ENCODE results near the gene CD101. TPM values are rescaled to one million over a fixed set of nuclear protein-coding genes. Genes with fewer than 3 reads are reported as not detected.

The CD101 gene
- total RNA-seq, 1 experiment from 2014 or later = 0.37 TPM

DNA sequence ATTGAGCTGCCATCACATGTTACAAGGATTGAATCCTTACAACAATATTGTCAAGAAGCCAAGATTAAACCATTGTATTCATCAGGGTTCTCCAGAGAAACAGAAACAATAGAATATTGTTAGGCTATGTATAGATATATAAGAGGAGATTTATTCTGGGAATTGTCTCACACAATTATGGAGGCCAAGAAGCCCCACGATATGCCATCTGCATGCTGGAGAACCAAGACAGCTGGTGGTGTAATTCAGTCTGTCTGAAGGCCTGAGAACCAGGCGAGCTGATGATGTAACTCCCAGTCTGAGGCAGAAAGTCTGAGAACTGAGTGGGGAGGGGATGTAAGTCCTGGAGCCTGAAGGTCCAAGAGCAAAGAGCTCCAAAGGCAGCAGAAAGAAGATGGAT, 44.1 kb downstream of the CD101 start:
- no peak for DNase-seq (ENCODE audit: unreplicated experiment)
- Mint-ChIP-seq H3K4me3 (ENCODE audit: unreplicated experiment) (no peak overlapping the region), H3K27me3 (ENCODE audit: insufficient read depth, unreplicated experiment) (no peaks in the 10 kb centered on the region), H3K36me3 (ENCODE audit: insufficient read depth, unreplicated experiment) (peaks cover 10% of the 10 kb centered on the region), H3K9me3 (ENCODE audit: unreplicated experiment) (peaks cover 2% of the 10 kb centered on the region), H3K27ac (ENCODE audit: low read depth, unreplicated experiment) (no peak overlapping the region), H3K4me1 (ENCODE audit: insufficient read depth, unreplicated experiment) (no peaks in the 10 kb centered on the region)
- CTCF ChIA-PET = interaction anchor here (0.6 to 1.2 kb wide), 5 partner anchors 10 to 167 kb away, joined by 3 to 13 read pairs (median 4); partner anchors contain the start of gene TTF2
- intact Hi-C loops (cut with micrococcal nuclease) = no loop called here
- TF ChIP-seq, protein P1, sequence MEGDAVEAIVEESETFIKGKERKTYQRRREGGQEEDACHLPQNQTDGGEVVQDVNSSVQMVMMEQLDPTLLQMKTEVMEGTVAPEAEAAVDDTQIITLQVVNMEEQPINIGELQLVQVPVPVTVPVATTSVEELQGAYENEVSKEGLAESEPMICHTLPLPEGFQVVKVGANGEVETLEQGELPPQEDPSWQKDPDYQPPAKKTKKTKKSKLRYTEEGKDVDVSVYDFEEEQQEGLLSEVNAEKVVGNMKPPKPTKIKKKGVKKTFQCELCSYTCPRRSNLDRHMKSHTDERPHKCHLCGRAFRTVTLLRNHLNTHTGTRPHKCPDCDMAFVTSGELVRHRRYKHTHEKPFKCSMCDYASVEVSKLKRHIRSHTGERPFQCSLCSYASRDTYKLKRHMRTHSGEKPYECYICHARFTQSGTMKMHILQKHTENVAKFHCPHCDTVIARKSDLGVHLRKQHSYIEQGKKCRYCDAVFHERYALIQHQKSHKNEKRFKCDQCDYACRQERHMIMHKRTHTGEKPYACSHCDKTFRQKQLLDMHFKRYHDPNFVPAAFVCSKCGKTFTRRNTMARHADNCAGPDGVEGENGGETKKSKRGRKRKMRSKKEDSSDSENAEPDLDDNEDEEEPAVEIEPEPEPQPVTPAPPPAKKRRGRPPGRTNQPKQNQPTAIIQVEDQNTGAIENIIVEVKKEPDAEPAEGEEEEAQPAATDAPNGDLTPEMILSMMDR (IDR thresholded peaks at IDR 0.05; ENCODE audit: unreplicated experiment) = no peak
- no TSS peak for BruUV-seq (replicated peaks)
- POLR2A ChIA-PET = no interaction called here

DNA sequence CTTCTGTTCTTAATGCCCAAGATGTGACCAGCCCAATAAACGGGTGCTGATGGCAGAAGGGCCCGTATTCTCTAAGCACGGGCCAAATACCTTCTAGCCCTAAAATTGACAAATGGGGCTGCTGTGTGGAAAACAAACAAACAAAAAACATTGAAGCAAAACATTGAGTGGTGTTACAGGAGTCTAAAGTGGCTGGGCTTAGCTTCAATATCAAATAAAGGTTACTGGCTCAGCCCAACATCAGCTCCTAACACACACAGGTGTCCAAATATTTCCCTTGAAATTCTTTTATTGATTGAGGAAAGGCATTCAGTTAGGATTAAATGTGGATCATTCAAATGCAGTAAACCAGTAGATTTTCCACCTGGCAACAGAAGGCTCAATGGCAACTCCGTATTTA, 45.2 kb downstream of the CD101 start:
- H3K4me1 Mint-ChIP-seq (ENCODE audit: insufficient read depth, unreplicated experiment) = peaks cover 7% of the 10 kb centered on the region
- TF ChIP-seq, protein P1 (IDR thresholded peaks at IDR 0.05; ENCODE audit: unreplicated experiment) = no peak
- no TSS peak for BruUV-seq (replicated peaks)

DNA sequence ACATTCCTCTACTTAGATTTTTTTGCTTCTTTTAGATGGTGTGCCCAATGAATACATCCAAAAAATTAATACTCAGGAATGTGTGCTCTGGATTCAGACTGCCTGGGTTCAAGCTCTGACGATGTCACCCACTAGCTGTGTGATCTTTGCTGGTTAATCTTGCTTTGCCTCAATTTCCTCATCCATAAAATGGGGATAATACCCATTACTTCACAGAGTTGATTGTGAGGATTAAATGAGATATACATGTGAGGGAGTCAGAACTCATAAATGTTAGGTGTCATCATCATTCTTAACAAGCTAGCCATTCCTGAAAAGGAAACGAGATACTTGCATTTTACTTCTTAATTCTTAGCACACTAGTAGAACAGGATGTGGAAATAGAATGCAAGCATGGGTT, 45.7 kb downstream of the CD101 start:
- Mint-ChIP-seq H3K4me1 (ENCODE audit: insufficient read depth, unreplicated experiment) (peaks cover 10% of the 10 kb centered on the region), H3K27me3 (ENCODE audit: insufficient read depth, unreplicated experiment) (no peaks in the 10 kb centered on the region), H3K36me3 (ENCODE audit: insufficient read depth, unreplicated experiment) (peaks cover 4% of the 10 kb centered on the region), H3K4me3 (ENCODE audit: unreplicated experiment) (no peak overlapping the region), H3K9me3 (ENCODE audit: unreplicated experiment) (no peaks in the 10 kb centered on the region), H3K27ac (ENCODE audit: low read depth, unreplicated experiment) (no peak overlapping the region)
- no peak for DNase-seq (ENCODE audit: unreplicated experiment)
- TF ChIP-seq, protein P1 (IDR thresholded peaks at IDR 0.05; ENCODE audit: unreplicated experiment) = no peak
- CTCF ChIA-PET = interaction anchor here (0.6 to 0.9 kb wide), 4 partner anchors 10 to 323 kb away, joined by 3 to 4 read pairs (median 3); no protein-coding TSS in a partner anchor
- intact Hi-C loops (cut with micrococcal nuclease) = no loop called here
- POLR2A ChIA-PET = interaction anchor here (0.9 kb wide), 1 partner anchor 193 kb away, joined by 3 read pairs; no protein-coding TSS in a partner anchor
- no TSS peak for BruUV-seq (replicated peaks)

More for the DNA sequence above, 45.2 kb downstream of the CD101 start:
- Mint-ChIP-seq H3K27me3 (ENCODE audit: insufficient read depth, unreplicated experiment) (no peaks in the 10 kb centered on the region), H3K27ac (ENCODE audit: low read depth, unreplicated experiment) (no peak overlapping the region), H3K9me3 (ENCODE audit: unreplicated experiment) (no peaks in the 10 kb centered on the region), H3K4me3 (ENCODE audit: unreplicated experiment) (no peak overlapping the region), H3K36me3 (ENCODE audit: insufficient read depth, unreplicated experiment) (peaks cover 4% of the 10 kb centered on the region)
- intact Hi-C loops (cut with micrococcal nuclease) = no loop called here
- CTCF ChIA-PET = interaction anchor here (0.6 to 0.9 kb wide), 3 partner anchors 10 to 323 kb away, joined by 3 read pairs; no protein-coding TSS in a partner anchor
- POLR2A ChIA-PET = interaction anchor here (0.9 kb wide), 1 partner anchor 192 kb away, joined by 3 read pairs; no protein-coding TSS in a partner anchor
- DNase-seq (ENCODE audit: unreplicated experiment) = no peak

DNA sequence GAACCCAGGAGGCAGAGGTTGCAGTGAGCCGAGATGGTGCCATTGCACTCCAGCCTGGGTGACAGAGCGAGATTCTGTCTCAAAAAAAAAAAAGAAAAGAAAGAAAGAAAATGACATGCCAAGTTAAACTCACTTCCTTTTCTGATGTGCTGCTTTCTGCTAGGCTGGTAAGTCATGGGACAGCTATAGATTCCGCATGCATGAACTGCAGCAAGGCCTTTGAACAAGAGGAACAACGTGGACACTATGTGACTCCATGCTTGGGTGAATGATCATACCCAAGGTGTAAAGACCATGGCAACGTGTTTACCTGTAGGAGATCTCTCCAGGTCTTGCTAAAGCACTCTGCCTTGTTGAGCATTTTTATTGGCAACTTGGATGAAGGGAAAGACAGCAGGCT, 48.3 kb downstream of the CD101 start:
- POLR2A ChIA-PET = no interaction called here
- TF ChIP-seq, protein P1 (IDR thresholded peaks at IDR 0.05; ENCODE audit: unreplicated experiment) = no peak
- H3K36me3 Mint-ChIP-seq (ENCODE audit: insufficient read depth, unreplicated experiment) = peaks cover 4% of the 10 kb centered on the region
- CTCF ChIA-PET = interaction anchor here (0.8 kb wide), 1 partner anchor 8 kb away, joined by 4 read pairs; no protein-coding TSS in a partner anchor
- no peak for DNase-seq (ENCODE audit: unreplicated experiment)
- no TSS peak for BruUV-seq (replicated peaks)
- H3K4me3 Mint-ChIP-seq (ENCODE audit: unreplicated experiment) = no peak overlapping the region
- no peaks in the 10 kb centered on the region for H3K9me3 Mint-ChIP-seq (ENCODE audit: unreplicated experiment)
- intact Hi-C loops (cut with micrococcal nuclease) = loop anchor here (10.0 kb wide), 1 partner anchor 135 kb away; no protein-coding TSS in a partner anchor
- H3K4me1 Mint-ChIP-seq (ENCODE audit: insufficient read depth, unreplicated experiment) = peaks cover 12% of the 10 kb centered on the region
- H3K27ac Mint-ChIP-seq (ENCODE audit: low read depth, unreplicated experiment) = no peak overlapping the region
- no peaks in the 10 kb centered on the region for H3K27me3 Mint-ChIP-seq (ENCODE audit: insufficient read depth, unreplicated experiment)

Data from MCF 10A (cell line).